Measurements from ENCODE around the gene PIGBOS1. TPM values are rescaled to one million over a fixed set of nuclear protein-coding genes. Genes with fewer than 3 reads are reported as not detected.
"Not testable (repeated sequence)": the region's sequence is repeated elsewhere in the genome, so short reads cannot be mapped to it uniquely, and the experiment has no call there.

Gene PIGBOS1
- total RNA-seq, 1 donor from 2014 or later: 8.0 TPM

- DNase-seq: peak; percentile 52
Observed at GRCh38 chr15:55290528-55291057, 28.3 kb downstream of the PIGBOS1 start.

GRCh38 chr15:55289746-55290527 lies 29.0 kb downstream of the PIGBOS1 start, which contains the start of gene RAB27A:
RAB27A (minus strand) TSS chr15:55289813; CDS start chr15:55234934, 54,879 bp downstream.
- no peak for DNase-seq

DNA sequence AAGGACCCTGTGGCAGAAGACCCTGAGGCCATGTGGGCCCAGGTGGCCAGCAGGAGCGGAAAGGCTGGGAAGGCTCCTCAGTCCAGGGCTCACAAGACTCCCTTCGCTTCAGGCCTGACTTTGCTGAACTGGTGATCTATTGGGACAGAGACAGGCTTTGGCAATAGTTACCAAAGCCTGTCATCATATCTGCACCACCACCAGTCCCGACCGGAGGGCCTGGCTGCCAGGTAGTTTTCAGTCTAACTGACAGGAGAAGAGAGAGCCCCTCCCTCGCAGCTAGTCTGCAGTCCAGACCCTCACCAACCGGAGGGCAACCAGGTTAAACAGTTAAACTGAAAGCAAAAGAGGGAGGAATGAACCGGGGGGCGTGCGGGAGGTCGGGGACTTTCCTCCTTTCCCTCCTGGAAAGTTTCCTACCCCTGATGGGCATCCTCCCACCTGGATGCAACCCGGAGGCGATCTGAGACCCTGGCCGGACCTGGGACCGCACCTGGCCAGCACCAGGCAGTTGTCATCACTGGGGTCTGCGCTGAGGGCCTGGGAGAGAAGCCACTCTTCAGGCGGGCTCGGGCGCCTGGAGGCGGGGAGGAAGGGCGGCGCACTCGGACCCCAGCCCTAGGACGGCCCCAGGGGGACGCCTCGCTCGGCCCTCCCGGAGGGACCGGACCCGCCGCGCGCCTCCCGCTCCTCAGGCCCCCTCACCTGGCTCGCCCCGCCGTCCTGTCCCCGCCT lies 29.7 kb downstream of the PIGBOS1 start:
- no peak for DNase-seq

- DNase-seq: no peak
Observed at GRCh38 chr15:55288006-55288717, 30.8 kb downstream of the PIGBOS1 start.

- not testable (repeated sequence) for DNase-seq
Observed at GRCh38 chr15:55286442-55287189, 32.3 kb downstream of the PIGBOS1 start.

DNA sequence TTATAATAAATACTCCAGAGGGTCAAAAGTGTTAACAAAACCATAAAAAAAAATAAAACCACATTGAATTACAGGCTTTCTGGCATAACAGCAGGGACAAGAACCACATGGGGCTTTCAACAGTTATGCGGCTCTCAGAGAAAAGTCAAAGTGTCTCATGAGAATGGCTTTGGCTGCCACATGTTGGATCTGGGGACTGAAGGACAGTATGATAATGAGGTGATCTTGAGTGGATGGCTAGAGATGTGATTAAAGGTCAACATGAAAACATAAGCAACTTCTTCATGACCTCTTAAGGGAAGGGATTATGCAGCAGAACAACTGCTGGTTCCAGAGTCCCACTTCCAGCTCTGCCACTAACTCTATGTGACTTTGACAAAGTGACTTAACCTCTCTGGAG lies 34.5 kb downstream of the PIGBOS1 start:
- no peak for DNase-seq

- DNase-seq: no peak
Observed at GRCh38 chr15:55283379-55284147, 35.4 kb downstream of the PIGBOS1 start.

- DNase-seq: no peak
Observed at GRCh38 chr15:55282284-55282833, 36.6 kb downstream of the PIGBOS1 start.

DNA sequence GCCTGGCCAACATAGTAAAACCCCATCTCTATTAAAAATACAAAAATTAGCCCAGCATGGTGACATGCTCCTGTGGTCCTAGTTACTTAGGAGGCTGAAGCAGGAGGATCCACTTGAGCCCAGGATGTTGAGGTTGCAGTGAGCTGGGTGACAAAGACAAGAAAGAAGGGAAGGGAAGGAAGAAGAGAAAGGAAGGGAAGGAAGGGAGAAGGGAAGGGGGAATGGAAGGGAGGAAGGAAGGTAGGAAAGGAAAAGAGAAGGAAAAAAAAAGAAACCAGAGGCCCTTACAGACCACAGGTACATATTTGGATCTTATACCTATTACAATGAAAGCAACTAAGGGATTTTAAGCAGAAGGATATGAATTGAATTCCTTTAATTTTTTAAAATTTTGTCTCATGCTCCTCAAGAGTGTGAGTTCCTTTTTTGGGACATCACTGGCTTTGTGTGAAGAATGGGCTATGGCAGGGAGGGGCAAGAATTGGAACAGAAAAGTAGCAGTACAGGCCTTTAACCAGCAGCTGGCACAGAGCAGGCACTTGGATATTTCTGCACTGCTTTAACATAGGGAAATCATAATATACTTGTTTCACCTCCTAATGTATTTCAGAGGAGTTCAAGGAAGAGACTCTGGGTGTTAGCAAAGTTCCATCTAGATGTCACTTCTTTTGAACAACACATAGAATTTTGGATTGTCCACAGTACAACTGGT lies 37.2 kb downstream of the PIGBOS1 start:
- no peak for DNase-seq

DNA sequence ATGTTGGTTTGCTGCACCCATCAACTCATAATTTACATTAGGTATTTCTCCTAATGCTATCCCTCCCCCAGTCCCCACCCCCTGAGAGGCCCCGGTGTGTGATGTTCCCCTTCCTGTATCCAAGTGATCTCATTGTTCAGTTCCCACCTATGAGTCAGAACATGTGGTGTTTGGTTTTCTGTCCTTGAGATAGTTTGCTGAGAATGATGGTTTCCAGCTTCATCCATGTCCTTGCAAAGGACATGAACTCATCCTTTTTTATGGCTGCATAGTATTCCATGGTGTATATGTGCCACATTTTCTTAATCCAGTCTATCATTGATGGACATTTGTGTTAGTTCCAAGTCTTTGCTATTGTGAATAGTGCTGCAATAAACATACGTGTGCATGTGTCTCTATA lies 38.3 kb downstream of the PIGBOS1 start:
- DNase-seq: not testable (repeated sequence)

DNA sequence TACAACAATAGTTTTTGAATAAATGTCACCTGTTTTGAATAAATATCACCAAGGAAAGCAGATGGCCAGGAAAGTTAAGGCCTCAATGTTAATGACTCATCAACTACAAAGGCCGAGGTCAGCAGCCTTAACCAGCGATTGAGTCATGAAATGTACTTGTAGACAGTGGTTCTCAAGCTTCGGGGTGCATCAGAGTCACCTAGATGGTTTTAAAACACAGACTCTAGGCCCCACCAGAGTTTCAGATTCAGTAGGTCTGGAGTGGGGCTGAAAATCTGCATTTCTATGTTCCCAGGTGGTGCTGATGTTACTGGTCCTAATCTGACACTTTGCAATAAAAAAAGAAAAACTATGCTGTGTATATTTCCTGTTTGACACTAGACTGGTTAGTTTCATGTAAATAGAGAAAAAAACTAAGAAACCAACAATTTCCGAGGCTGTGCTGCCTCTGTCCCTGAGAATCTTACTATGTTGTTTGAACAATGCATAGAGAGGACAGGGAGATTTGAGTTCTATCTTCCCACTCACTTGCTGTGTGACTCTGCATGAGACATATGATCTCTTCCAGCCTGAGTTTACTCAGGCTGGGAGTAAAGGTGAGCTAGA lies 39.1 kb downstream of the PIGBOS1 start:
- DNase-seq: no peak

DNA sequence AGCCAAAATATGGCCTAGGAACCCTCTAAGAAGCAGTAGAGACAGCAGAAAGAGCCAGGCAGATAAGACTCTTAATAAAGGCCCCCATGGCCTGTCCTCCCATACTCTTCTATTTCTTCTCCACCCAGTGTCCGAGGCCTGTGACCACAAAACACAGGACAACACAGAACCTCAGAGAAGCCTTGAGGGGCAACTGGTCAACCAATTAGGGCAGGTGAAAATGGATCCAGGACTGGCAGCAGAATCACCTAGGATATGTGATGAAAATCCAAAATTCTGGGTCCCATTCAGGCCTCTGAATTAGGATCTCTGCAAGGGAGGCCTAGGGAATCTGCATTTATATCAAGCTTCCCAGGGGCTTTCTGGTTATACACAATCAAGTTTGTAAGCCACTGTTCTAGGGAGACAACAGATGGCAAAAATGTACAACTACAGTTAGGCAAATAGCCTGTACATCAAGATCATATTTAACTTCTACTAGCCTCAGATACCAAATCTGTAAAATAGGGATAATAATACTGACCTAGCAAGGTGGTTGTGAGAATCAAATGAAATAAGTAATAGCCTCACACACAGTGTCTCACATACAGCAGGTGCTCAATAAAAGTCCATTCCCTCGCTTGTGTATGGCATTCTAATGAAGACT lies 39.7 kb downstream of the PIGBOS1 start:
- DNase-seq: no peak

GRCh38 chr15:55277715-55278114 lies 41.2 kb downstream of the PIGBOS1 start:
- no peak for DNase-seq

- DNase-seq: no peak
Observed at GRCh38 chr15:55277116-55277564, 41.8 kb downstream of the PIGBOS1 start.

- DNase-seq: no peak
Observed at GRCh38 chr15:55276324-55276723, 42.6 kb downstream of the PIGBOS1 start.

DNA sequence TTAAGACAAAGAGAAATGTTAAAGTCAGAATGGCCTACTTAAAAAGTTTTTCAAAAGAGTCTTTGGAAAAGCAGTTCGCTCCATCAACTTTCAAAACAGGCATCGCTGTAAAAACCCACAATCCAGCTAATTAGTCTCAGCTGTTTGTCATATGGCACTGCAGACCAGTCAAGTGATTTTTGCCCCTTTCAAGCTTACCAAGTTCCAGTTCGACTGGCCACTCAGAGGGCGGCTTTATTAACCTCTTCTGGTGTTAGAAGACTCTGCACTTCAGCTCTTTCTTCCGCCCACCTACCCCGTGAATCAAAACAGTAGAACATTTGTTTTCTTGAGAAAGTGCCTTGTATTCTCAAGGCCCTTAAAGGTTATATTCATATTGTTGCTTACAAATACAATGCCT lies 48.6 kb downstream of the PIGBOS1 start:
- peak; percentile 9 for DNase-seq

GRCh38 chr15:55268176-55268695 lies 50.7 kb downstream of the PIGBOS1 start:
- DNase-seq: no peak

DNA sequence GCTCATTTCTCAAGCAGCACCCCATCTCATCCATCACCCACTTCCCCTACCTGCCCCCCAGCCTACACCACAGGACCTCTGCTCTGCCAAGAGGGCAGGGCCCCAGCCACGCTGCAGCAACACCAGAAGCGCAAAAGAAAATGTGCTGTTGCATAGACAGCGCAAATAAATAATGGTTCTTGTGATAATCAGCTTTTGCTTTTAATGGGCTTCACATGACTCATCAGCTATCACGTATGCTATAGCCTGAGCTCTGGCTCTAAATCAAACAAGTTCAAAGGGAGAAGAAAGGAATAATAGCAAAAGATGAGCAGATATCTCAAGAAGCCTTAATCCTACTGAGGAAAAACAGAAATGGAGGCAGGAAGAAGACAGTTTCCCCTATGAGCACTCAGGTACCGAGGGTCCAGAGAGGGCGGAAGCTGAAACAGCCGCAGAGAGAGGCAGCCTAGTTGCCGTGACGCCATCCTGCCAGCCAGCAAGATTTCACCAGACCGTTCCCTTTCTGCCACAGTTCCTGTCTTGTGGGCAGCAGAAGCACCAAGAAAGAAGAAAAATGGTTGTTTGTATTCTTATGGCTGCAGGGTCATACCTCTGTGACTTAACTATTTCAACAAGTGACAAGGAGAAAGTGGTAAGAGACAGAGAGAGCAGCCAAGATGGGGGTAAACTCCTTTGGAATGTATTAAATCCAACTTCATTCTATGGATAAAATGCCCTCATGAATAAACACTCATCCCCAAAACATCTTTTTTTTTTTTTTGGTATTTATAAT lies 51.3 kb downstream of the PIGBOS1 start:
- DNase-seq: no peak

Measured in skin of body (tissue), 2 donors.